GM12873 (cell line): ENCODE data around the gene RSU1.

Experiments
- CTCF ChIP-seq: IDR thresholded peaks from 2 replicates; pipeline ENCODE4 v1.5.1; 2012; ENCODE audit warnings: low read depth, mild to moderate bottlenecking, moderate library complexity, low read length, control low read depth; ENCODE audit not compliant: insufficient read depth; ENCODE audit errors: missing control alignments

The RSU1 gene

DNA sequence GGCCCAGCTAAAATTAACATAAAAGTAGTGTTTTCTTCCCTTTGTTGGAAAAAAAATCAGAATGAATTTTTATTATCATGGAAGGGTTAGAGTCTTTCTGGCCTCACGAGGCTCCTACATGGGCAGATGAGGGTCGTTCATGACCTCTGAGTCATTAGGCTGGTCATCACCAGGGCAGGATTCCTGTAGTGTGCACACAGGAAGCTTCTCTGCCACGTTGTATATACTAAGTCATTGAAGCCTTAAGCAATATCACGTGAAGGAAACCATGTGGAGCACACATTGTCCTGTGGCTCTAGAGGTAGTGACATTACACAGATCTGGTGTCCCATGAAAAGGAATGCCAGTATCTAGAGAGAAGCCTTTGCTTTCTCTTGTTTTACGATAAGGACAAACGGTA is 210.8 kb downstream of the RSU1 start:
- TF ChIP-seq CTCF, result no peak

GRCh38 chr10:16603308-16603707 is 213.9 kb downstream of the RSU1 start:
- TF ChIP-seq CTCF, result no peak

DNA sequence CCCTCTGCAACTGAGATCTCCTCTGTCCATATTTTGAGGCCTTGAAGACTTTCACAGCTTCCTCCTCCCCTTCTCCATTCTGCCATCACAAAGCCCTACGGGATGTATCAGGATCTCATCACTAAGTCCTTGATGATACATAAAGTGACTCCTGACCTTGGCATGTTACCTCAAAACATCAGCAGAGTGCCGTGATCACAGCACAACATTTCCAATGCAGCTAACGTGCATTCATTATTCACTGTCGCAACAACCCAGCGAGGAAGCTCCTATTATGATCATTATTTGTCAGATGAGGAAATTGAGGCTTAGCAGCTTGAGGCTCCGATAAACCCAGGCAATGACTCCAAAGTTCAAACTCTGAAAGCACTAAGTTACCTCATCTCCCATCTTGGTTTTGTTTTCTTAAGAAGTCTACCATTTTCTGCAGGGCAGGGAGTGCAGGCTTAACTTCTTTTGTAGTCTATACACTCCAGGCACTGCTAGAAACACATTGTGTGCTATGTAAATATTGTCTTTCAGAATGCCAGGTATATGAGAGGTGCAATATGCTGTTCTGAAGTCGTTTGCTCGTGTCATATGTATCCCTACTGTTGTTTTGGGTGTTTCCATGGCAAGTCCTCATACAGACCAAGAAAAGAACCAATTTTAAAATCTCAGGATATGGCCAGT is 215.0 kb downstream of the RSU1 start:
- TF ChIP-seq CTCF, result no peak

GRCh38 chr10:16599662-16600061 is 217.6 kb downstream of the RSU1 start:
- TF ChIP-seq CTCF, result no peak

DNA sequence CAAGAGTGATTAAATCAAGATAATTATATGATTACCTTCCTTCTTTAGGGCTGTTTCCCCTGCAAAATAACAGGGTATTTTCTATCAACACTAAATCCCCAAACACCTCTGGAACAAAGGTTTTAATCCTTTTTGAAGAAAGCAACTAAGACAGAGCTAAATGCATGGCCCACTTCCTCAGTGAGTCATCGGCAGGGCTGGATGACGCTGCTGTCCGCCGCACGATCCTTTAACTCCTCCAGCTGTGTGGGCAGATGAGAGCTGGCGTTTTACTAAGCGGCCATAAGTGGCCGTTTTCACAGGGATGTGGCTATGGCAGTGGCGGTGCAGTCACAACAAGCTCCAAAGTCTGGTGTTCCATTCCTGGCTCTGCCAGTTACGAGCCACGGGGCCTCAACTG is 219.6 kb downstream of the RSU1 start:
- no peak for TF ChIP-seq CTCF

DNA sequence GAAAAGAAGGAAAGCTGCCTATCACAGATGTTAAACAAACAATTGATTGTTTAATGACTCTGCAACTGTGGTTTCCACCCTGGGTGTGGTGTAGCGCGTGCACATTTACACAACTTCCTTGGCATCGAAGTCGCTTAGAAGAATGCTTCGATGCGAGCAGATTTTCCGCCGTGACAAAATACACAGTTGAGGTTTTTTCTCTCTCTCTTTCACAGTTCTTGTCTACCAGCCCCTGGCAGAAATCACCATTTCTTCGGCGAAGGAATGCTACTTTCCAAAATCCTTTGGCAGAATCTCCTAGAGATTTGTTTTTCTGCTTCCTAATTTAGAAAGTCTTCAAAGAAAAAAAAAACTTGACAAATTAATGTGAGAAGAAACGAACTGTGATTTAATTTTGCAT is 224.8 kb downstream of the RSU1 start:
- TF ChIP-seq CTCF, result no peak

DNA sequence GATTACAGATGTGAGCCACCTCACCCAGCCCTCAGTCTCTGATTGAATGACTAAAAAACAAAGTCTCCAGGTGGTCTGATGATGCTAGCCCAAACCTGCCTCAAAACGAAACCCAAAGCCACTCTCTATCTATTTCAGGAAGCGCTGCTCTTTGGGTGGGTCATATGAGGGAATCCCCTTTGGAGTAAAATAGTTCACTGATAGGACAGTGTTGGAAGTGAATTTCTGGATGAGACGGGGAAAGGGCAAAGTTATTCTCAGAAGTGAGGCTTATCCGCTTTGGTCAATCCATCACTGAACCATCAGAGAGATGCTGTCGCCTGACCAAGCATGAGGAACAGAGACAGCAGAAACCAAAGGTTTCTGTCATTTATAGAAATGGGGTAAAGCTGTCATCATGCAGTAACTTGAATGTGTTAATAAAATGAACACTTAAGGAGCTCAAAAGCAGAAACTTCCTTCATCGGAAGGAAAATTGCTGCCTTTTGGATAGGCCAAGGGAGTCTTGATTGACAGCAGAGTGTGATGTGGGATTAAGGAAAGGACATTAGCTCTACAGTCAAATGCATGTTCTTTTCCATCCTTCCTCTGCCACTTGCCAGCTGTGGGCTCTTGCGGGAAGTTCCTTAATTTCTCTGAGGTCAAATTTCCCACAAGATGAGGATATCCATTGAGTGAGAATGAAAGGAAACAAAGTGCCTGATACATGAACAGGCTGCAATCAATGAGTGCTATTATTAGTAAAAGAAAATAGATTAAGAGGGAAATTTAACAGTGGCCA is 230.7 kb downstream of the RSU1 start:
- TF ChIP-seq CTCF, result no peak
